Brain microvascular endothelial cell (primary cell): ENCODE results near the gene CEL.
"Not testable (repeated sequence)": the region's sequence is repeated elsewhere in the genome, so short reads cannot be mapped to it uniquely, and the experiment has no call there.

ENCODE experiments used
- DNase-seq: peaks from one replicate; pipeline ENCODE4 v3.0.0-alpha.2; 2020
- H3K27ac ChIP-seq: fragments of 250-450 bp; sonication (Bioruptor Pico); 2 replicates; pipeline ENCODE4 v1.5.1; 2020; ENCODE audit warnings: mild to moderate bottlenecking, moderate library complexity
- H3K27me3 ChIP-seq: fragments of 250-450 bp; sonication (Bioruptor Pico); replicated peaks from 2 replicates; pipeline ENCODE4 v1.5.1; 2020; ENCODE audit warnings: mild to moderate bottlenecking
- H3K36me3 ChIP-seq: fragments of 250-450 bp; sonication (Bioruptor Pico); replicated peaks from 2 replicates; pipeline ENCODE4 v1.5.1; 2020; ENCODE audit warnings: mild to moderate bottlenecking
- H3K4me3 ChIP-seq: 2 replicates; pipeline ENCODE4 v1.5.1; 2011; ENCODE audit warnings: low read depth, mild to moderate bottlenecking, control low read depth, low read length, moderate library complexity
- CTCF ChIP-seq: IDR thresholded peaks from 2 replicates; pipeline ENCODE4 v1.5.1; 2011; ENCODE audit warnings: low read depth, mild to moderate bottlenecking, moderate library complexity, low read length, control low read depth, inconsistent platforms; ENCODE audit errors: missing control alignments
- in situ Hi-C: cut with HindIII; loops from 2 replicates; pipeline ENCODE4 v1.10.0; 2017; ENCODE audit warnings: low sequenced_read_pairs, low pct_ligation_motif_present

The CEL gene

GRCh38 chr9:133061764-133062145, at the start of gene CEL:
Gene CEL, plus strand, starts transcription at chr9:133061981. Its CDS starts 22 bp downstream, at chr9:133062003.
- H3K27me3 ChIP-seq, H3K36me3 ChIP-seq, DNase-seq, H3K4me3 ChIP-seq, H3K27ac ChIP-seq, in situ Hi-C loops: not testable (repeated sequence)

GRCh38 chr9:133014696-133015095, 47.1 kb upstream of the CEL start:
- Histone ChIP-seq H3K36me3 (no peaks in the 10 kb centered on the region), H3K4me3 (no peak overlapping the region), H3K27me3 (no peaks in the 10 kb centered on the region), H3K27ac (no peak overlapping the region)
- in situ Hi-C loops, result no loop called here
- no peak for DNase-seq
- no peak for TF ChIP-seq CTCF

GRCh38 chr9:133023117-133023890, 38.5 kb upstream of the CEL start:
- H3K27me3 ChIP-seq, result no peaks in the 10 kb centered on the region
- TF ChIP-seq CTCF, result no peak
- no peaks in the 10 kb centered on the region for H3K36me3 ChIP-seq
- DNase-seq, result no peak
- H3K27ac ChIP-seq, result no peak overlapping the region
- no peak overlapping the region for H3K4me3 ChIP-seq
- in situ Hi-C loops, result no loop called here

GRCh38 chr9:133026426-133026825, 35.4 kb upstream of the CEL start:
- Histone ChIP-seq H3K27ac (no peak overlapping the region), H3K36me3 (no peaks in the 10 kb centered on the region), H3K4me3 (no peak overlapping the region), H3K27me3 (no peaks in the 10 kb centered on the region)
- no peak for DNase-seq
- no peak for TF ChIP-seq CTCF
- in situ Hi-C loops, result loop anchor here (25.0 kb wide), 1 partner anchor 111 kb away; no protein-coding TSS in a partner anchor

- no peak overlapping the region for H3K4me3 ChIP-seq
- no peak for DNase-seq
- in situ Hi-C loops, result loop anchor here (25.0 kb wide), 1 partner anchor 110 kb away; no protein-coding TSS in a partner anchor
- no peak overlapping the region for H3K27ac ChIP-seq
- no peaks in the 10 kb centered on the region for H3K27me3 ChIP-seq
- no peak for TF ChIP-seq CTCF
- no peaks in the 10 kb centered on the region for H3K36me3 ChIP-seq
Measured at GRCh38 chr9:133027134-133027533, 34.6 kb upstream of the CEL start.

GRCh38 chr9:133028221-133028620, 33.6 kb upstream of the CEL start:
- in situ Hi-C loops, result loop anchor here (25.0 kb wide), 1 partner anchor 109 kb away; no protein-coding TSS in a partner anchor
- Histone ChIP-seq H3K27me3 (no peaks in the 10 kb centered on the region), H3K36me3 (no peaks in the 10 kb centered on the region), H3K27ac (no peak overlapping the region), H3K4me3 (no peak overlapping the region)
- TF ChIP-seq CTCF, result no peak
- DNase-seq, result no peak
